Neutrophil (primary cell): ENCODE measurements around the gene C16orf95.

ENCODE experiments used
- H3K27ac ChIP-seq: fragments of 200-600 bp; sonication (generic); 2 replicates; pipeline ENCODE4 v1.5.1; 2016; ENCODE audit warnings: mild to moderate bottlenecking, moderate library complexity
- H3K27me3 ChIP-seq: fragments of 200-600 bp; sonication (generic); 2 replicates; pipeline ENCODE4 v1.6.0; 2016; ENCODE audit warnings: mild to moderate bottlenecking
- H3K36me3 ChIP-seq: fragments of 200-600 bp; sonication (generic); 2 replicates; pipeline ENCODE4 v1.5.1; 2017
- H3K4me1 ChIP-seq, 2 experiments: fragments of 200-600 bp in 1 of 2; sonication (generic) in 1 of 2; 1 replicate in 1 of 2; 2 replicates in 1 of 2; pipeline versions ENCODE4 v1.5.1 to v1.6.1; 2013 to 2016; ENCODE audit warnings: low read depth in 1 of 2, low read length in 1 of 2, mild to moderate bottlenecking in 1 of 2, moderate library complexity in 1 of 2; ENCODE audit not compliant: control insufficient read depth in 1 of 2, insufficient read depth in 1 of 2
- H3K4me3 ChIP-seq, 2 experiments: fragments of 200-600 bp in 1 of 2; sonication (generic) in 1 of 2; 1 replicate in 1 of 2; 2 replicates in 1 of 2; pipeline ENCODE4 v1.5.1; 2013 to 2016; ENCODE audit warnings: low read depth in 1 of 2, low read length in 1 of 2, mild to moderate bottlenecking in 1 of 2, moderate library complexity in 1 of 2
- H3K9me3 ChIP-seq: fragments of 200-600 bp; sonication (generic); 2 replicates; pipeline ENCODE4 v1.5.1; 2016
- TF ChIP-seq, protein P1 (sequence below): fragments of 200-600 bp; sonication (generic); IDR thresholded peaks from 2 replicates; pipeline ENCODE4 v1.5.1; 2016; ENCODE audit warnings: antibody characterized with exemption

Gene C16orf95

DNA sequence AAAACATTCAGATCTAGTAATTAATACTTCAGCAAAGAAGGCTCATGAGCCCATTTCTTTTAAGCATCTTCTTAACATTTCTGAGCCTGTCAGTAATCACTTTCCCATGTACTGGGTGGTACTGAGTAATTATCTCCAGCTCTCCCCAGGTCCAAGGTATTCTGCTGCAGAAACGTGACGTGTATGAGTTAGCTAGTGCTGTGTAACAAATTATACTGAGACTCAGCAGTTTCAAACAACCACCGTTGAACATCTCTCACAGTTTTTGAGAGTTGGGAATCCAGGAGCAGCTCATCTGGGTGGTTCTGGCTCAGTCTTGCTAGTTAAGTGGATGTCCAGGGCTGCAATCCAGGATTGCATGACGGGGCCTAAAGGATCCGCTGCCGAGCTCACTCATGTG lies 25.2 kb downstream of the C16orf95 start:
- H3K27ac ChIP-seq, result no peak overlapping the region
- no peaks in the 10 kb centered on the region for H3K36me3 ChIP-seq
- no peaks in the 10 kb centered on the region for H3K9me3 ChIP-seq
- no peak overlapping the region for H3K4me3 ChIP-seq
- no peaks in the 10 kb centered on the region for H3K27me3 ChIP-seq
- no peaks in the 10 kb centered on the region for H3K4me1 ChIP-seq
- TF ChIP-seq, protein P1, sequence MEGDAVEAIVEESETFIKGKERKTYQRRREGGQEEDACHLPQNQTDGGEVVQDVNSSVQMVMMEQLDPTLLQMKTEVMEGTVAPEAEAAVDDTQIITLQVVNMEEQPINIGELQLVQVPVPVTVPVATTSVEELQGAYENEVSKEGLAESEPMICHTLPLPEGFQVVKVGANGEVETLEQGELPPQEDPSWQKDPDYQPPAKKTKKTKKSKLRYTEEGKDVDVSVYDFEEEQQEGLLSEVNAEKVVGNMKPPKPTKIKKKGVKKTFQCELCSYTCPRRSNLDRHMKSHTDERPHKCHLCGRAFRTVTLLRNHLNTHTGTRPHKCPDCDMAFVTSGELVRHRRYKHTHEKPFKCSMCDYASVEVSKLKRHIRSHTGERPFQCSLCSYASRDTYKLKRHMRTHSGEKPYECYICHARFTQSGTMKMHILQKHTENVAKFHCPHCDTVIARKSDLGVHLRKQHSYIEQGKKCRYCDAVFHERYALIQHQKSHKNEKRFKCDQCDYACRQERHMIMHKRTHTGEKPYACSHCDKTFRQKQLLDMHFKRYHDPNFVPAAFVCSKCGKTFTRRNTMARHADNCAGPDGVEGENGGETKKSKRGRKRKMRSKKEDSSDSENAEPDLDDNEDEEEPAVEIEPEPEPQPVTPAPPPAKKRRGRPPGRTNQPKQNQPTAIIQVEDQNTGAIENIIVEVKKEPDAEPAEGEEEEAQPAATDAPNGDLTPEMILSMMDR, result no peak

DNA sequence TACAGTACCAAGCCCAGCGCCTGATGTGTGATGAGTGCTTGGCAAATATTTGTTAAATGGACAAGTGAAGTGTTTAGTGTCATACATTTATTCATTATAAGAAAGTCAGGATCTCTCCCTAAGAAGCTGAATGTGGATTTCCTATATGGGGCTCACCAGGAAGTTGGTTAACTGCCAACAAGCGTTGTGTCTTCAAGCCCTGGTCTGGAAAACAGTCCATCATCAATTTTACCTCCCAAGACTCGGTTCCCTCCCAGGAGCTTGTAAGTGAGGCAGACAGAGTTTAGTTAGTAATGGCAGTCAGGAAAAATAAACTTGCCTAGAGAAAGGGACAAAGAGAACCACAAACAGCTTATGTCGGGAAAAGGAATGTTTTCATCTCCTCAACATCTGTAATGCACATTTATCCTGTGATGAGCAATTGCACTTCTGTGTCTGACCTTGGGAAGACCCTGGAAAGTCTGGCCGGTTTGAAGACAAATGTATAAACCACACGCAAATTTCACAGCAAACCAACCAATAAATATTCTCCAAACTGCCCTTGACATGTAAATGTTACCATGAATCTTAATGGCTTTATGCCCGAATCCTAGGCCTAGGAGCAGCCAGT lies 28.3 kb downstream of the C16orf95 start:
- Histone ChIP-seq H3K9me3 (no peaks in the 10 kb centered on the region), H3K4me1 (no peaks in the 10 kb centered on the region), H3K27me3 (no peaks in the 10 kb centered on the region), H3K27ac (no peak overlapping the region), H3K4me3 (no peak overlapping the region), H3K36me3 (no peaks in the 10 kb centered on the region)
- TF ChIP-seq, protein P1, result no peak

DNA sequence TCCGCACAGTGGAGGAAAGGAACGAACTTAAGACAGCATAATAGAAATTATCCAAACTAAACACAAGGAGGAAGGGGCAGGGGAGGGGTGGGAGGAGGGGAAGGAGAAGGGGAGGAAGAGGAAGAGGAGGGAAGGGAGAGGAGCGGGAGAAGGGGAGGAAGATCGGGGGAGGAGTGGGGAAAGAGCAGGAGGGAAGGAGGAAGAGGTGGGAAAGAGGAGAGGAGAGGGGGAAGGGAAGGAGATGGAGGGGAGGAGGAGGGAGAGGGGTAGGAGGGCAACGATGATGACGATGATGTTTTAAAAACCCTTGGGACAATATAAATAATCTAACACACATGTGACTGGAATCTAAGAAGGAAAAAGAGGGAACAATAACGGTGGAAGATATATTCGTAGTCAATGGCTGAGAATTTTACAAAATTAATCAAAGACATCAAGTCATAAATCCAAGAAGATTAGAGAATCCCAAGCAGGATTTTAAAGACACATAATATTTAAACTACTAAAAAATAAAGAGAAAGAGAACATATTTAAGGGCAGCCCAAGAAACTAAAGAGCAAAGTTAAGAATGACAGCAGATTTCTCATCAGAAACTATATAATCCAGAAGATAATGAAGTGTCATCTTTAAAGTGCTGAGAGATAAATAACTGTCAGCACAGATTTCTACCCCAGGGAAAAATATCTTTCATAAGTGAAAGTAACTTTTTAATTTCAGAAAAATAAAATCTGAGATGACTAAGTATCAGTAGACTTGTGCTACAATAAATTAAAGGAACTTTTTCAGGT lies 30.2 kb downstream of the C16orf95 start:
- TF ChIP-seq, protein P1, result no peak
- H3K4me3 ChIP-seq, result no peak overlapping the region
- no peaks in the 10 kb centered on the region for H3K36me3 ChIP-seq
- no peaks in the 10 kb centered on the region for H3K4me1 ChIP-seq
- H3K9me3 ChIP-seq, result no peaks in the 10 kb centered on the region
- H3K27ac ChIP-seq, result no peak overlapping the region
- H3K27me3 ChIP-seq, result no peaks in the 10 kb centered on the region

DNA sequence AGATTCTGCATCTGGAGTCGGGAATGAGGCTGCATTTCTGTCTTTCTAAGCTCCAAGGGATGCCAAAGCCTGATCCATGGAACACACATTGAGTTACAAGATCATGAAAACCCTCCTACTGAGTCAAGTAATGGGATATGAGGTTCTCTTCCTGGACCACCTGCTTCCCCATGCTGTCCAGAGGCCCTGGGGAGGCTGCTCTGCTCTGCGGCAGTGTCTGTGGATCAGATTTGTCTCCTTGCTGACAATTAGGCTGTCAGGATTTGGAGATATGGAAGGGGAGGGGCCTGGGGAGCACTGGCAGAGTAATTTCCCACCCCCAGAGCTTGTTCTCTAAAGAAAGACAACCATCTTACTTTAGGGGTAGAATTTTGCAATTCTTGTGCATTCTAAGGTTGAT lies 33.0 kb downstream of the C16orf95 start:
- H3K4me3 ChIP-seq, result no peak overlapping the region
- no peaks in the 10 kb centered on the region for H3K4me1 ChIP-seq
- TF ChIP-seq, protein P1, result no peak
- H3K9me3 ChIP-seq, result no peaks in the 10 kb centered on the region
- no peaks in the 10 kb centered on the region for H3K36me3 ChIP-seq
- no peak overlapping the region for H3K27ac ChIP-seq
- H3K27me3 ChIP-seq, result peaks cover 12% of the 10 kb centered on the region

DNA sequence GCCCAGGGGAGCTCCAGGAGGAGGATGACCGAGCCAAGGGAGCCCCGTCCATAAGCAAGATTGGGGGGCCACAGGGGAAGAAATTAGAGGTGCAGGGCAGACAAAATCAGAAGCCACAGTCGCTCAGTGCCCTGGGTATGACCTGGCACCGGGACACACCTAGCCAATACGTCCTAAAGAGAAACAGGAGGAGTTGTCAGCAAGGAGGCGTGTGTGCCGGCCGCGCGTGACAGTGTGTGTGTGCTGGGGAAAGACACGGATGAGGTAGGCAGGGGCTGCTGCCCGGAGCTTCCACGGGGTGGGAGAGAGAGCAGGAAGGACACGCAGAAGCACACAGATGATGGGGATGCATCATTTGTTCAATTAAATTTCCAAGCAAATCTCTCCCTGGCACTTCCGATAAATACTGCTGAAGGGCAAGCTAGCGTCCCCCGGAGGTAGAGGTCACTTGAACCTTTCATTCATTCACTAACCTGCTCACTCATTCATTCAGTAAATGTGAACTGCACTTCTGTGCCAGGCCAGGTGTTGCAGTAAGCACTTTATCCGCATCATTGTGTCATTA lies 38.0 kb downstream of the C16orf95 start:
- TF ChIP-seq, protein P1, result no peak

More for the DNA sequence above, 38.0 kb downstream of the C16orf95 start:
- no peak overlapping the region for H3K4me3 ChIP-seq
- peaks cover 45% of the 10 kb centered on the region for H3K27me3 ChIP-seq
- H3K9me3 ChIP-seq, result no peaks in the 10 kb centered on the region
- H3K4me1 ChIP-seq, result no peaks in the 10 kb centered on the region
- H3K36me3 ChIP-seq, result no peaks in the 10 kb centered on the region
- H3K27ac ChIP-seq, result no peak overlapping the region
